NCI-H82 (cell line): ENCODE measurements around the gene SYT8.

Source experiments
- DNase-seq: peaks from one replicate; lab custom pipeline; 2025; lab: John Stamatoyannopoulos, UW

Gene SYT8

DNA sequence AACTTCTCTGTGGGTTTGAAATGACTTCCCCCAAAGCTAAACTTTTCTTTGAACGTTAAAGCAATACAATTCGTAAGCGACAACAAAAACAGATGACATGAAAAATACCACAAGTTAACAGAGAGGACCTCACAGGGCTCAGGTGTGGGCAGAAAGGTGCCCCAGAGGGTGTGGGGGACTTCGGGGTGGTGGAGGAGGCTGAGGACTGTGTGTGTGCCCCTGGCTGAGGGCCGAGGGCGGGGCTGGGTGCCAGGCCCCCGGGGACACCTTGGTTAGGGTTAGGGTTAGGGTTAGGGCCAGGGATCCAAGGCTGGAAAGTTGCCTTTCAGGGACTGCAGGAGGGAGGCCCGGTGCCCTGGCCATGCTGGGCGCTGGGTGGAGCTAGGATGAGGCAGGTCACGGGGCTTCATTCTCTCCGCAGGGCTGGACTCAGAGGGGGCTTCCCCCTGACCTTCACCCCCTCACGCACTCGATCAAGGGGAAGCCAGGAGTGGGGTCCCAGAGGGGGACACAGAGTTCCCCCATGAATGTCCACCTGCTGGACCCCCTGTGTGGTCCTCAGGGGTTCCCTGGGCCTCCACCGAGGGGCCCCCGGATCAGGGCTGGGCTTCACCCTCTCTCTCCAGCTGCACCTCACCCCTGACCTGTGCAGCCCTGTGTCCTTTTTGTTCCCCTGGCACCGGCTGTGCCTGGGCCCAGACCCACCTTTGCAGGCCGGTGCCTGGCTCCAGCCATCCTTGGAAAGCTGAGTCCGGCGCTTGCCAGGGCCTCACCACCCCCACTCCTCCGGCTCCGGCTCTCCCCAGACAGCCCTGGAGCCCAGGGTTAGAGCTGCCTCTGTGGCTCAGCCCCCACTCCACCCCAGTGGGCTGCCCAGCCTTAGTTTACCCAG is 11.0 kb downstream of the SYT8 start:
- DNase-seq: no peak

DNA sequence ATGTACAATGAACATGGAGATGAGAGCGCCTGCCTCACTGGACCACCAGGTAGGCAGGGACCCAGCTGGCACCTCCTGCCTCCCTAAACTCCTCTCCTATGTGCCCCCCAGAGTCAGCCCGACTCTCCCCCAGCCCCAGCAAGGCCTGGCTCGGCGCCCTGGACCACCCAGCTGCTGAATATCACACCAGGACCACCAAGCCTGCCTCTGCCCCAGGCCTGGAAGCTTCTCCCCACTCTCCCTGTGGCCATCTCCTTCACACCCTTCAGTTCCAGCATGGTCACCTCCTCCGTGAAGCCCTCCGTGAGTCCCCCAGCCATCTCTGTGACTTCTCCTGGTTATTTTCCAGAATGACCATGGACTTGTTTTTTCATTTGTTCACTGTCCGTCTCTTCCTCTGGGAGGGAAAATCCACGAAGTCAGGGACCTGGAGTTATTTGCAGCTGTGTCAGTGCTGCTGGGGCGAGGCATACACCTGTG is 11.7 kb downstream of the SYT8 start:
- no peak for DNase-seq

DNA sequence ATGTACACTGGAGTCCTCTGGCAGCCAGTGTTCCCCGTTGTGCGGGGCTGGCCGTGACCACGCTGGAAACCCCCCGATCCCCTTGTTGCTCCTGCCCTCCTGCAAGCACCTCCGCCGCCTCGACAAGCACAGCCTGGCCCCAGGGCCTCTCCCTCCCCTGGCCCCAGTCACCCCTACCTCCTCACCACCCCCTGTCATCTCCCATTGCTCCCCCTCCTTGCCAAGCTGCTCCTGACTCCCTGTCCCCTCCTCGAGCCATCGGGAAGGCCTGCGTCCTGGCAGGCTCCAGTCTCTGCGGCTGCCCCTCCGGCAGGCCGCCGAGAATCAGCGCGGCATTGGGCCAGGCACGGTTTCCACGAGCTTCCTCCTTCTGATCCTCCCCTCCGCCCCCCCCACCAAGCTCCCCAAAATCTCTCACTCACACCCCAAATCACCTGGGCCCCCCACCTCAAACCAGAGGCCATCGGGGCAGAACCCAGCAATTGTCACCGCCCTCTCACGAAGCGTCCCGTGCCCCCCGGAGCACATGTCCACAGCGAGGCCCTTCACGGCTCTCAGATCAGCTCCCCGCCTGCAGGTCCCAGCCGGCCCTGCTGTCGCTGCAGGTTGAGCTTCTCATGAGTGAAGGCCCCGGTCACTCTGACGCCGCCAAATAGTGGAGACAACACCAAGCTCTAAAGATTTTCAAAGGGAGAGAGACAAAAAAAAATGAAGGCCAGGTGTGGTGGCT is 12.4 kb downstream of the SYT8 start:
- DNase-seq: no peak

DNA sequence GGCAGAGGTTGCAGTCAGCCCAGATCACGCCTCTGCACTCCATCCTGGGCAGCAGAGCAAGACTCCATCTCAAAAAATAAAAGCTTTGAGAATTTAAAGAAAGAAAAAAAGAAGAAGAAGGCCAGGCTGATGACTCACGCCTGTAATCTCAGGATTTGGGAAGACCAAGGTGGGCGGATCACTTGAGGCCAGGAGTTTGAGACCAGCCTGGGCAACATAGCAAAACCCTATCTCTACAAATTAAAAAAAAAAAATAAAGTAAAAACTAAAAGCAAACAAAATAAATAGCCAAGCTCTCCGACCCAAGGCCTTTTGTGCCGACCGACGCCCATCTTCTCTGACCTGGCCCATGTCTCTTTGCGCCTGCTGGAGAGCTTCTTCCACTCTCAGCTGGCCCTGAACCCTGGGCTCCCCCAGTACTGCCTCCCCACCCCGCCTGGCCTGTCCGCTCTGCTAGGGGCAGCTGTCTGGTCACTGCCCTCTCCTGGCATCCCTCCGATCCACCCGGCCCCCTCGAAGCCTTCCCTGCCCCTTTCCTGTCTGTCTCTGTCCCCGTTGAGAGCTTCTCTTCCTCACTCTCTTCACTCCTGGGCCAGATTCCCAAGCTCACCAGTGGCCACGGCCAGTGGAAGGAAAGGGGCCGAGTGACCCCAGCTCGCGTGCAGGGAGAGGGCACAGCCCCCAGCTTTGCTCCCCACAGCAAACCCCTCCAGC is 13.3 kb downstream of the SYT8 start:
- DNase-seq: no peak

DNA sequence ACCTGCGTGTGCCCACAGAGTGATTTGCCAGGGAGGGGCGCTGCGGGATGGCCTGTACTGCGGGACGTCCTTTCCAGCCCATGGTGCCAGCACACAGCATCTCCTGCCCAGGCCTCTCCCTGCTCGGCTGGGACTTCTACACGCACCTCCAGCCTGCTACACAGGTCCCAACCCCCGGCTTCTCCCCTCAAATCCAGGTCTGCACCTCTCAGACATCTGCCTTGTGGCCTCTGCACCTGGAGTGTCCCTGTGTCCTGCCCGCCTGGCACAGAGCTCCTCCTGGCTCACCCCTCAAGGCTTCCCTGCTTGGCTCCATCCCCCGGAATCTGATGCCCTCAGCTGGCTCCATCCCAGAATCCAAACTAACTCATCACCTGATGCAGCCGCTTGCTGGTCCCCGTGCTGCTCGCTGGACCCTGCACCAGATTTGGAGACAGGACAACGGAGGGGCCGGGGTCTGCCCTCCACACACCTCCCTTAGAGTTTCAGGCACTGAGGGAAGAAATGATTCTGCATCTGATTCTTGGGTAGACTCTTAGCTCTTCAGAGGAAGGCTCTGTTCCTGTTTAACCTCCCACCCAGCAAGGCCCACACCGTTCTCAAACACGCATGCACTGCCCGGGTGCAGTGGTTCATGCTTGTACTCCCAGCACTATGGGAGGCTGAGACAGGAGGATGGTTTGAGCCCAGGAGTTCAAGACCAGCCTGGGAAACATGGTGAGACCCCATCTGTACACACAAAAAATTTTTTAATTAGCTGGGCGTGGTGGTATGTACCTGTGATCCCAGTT is 14.0 kb downstream of the SYT8 start:
- DNase-seq: no peak

GRCh38 chr11:1851468-1852180 is 16.8 kb downstream of the SYT8 start:
- no peak for DNase-seq

DNA sequence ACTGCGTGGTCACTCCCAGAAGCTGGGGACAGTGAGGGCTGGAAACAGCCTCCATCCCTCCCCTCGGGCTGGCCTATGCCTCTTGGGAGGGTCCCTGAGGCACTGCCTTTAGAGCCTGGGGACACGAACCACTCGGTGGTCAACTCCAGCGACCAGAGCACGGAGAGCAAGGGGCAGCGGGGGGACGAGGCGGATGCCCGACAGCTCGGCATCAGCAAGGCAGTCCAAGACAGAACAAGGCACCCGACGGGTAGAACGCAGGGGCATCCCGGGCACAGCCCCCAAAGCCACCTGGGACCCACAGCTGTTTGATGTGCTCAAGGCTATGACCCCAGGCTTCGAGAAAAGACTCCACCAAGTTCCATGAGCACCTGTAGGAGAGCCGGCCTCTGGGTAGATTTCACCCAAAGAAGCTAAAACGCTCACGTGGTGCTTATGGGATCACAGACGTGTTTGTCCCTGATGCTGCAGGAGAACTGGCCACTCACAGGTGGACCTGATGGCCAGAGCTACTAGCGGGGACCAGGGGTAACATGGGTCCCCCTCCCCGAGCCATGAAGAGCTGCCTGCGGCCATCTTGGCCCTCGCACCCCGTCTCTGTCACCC is 17.6 kb downstream of the SYT8 start:
- no peak for DNase-seq

DNA sequence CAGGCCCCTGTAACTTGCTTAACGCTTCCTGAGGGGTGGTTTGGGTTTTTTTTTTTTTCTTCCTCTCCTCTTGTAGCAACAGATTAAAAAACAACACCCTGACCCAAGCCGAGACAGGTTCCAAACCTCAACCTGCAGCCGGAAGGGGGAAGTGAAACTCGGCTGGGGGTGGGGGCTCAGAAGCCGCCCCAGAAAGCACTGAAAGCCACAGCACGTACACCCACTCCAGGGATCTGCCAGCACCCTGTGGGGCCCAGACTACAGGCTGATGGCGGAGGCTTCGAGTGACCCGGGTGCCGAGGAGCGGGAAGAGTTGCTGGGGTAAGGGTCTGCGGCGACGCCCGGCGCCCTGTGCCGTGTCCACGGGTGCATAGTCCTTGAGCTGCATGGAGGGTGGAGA is 18.1 kb downstream of the SYT8 start, which contains the start of gene LSP1:
TSS of gene LSP1 (plus strand) at position 208 of the 400 bp plus-strand sequence. CDS start at position 269, 61 bp downstream.
- no peak for DNase-seq

GRCh38 chr11:1853376-1854131 is 18.8 kb downstream of the SYT8 start:
- no peak for DNase-seq

- DNase-seq: no peak
These were observed 19.6 kb downstream of the SYT8 start for GRCh38 chr11:1854132-1854948.

DNA sequence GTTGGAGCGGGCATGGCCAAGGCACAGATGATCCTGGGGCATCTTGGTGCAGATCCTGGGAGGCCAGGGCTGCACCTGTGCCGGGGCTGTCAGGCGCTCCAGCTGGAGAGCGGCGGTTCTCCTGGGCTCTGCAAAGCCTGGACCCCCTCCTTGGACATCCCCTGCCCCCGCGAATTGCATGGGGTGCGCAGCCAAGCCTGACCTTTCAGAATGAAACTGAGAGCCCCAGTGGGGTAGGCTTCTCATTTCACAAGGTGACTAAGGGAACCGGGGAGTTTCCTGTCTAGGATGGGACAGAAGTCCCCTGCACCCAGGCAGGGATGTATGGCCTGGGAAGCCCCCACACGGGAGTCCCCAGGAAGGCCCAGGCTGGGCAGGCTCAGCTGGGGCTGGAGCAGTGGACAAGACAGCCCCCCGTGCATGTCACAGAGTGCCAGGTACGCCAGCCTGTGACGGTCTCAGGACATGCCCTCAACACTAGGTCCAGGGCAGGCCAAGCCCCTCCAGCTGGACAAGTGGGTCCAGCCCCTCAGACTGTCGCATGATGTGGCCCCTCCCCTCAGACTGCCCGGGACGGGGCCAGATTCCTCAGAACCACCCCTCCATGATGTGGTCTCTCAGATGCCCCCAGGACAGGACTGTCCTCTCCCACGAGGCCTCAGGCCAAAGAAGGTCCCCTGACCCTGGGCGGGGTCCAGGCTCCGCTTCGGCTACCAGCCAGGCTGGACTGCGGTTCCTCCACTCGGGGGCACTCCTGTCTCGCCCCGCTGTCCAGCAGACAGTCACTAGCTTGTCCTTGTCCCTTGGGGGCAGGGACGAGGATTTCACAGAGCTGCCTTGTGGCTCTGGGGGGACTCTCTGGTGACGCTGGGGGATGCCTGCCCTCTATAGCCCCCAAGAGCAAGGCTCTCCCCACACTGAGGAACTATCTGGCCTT is 20.4 kb downstream of the SYT8 start:
- no peak for DNase-seq

GRCh38 chr11:1855886-1856265 is 21.1 kb downstream of the SYT8 start:
- DNase-seq: no peak

DNA sequence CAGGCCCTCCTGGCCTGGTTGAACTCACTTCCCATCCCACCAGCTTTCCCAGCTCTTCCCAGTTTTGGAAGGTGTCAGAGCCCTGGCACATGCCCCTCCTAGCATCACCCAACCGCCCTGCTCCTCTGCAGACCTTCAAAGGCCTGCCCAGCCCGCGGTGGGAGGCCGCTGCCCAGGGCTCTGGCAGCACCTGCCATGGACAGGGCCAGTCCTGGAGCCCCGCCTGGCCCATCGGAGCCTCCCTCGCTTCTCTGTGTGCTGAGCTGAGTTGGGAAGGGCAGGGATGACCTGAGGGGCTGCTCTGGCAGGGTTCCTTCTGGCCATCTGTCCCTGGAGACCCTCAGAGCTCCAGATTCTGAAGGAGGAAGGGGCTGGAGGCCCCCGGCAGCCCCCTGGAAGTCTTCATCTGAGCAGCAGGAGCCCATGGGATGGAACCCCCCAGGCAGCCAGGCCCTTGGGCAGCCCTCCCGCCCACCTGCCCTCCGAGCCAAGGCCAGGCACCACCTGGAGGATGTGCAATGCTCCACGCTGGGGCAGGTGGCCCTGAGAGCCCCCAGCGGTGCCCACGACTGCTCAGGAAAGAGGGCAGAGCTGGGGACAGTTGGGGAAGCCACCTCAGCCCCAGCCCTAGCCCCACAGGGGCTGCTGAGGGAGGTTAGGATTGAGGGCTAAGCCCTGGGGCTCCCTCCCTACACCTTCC is 21.7 kb downstream of the SYT8 start:
- no peak for DNase-seq

DNA sequence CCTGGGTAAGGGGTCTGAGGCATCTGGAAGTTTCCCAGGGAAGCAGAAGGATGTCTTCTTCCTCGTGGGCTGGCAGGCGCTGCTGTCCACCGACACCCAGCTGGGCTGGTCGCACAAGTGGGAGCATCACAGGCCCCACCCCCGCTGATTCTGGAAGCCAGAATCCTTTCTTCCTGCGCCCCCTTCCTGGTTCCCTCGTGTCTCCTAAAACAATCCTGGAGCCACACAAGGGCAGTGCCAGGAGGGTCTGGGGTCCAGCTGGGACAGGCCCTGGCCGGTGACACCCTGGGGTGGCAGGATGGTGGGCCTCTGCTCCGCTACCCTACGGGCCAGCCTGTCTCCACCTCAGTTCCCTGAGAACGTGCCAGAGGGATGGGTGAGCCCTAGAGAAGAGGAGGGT is 22.3 kb downstream of the SYT8 start:
- DNase-seq: no peak

- no peak for DNase-seq
These were observed 23.4 kb downstream of the SYT8 start for GRCh38 chr11:1858154-1858553.

GRCh38 chr11:1858576-1858975 is 23.8 kb downstream of the SYT8 start:
- DNase-seq: no peak

DNA sequence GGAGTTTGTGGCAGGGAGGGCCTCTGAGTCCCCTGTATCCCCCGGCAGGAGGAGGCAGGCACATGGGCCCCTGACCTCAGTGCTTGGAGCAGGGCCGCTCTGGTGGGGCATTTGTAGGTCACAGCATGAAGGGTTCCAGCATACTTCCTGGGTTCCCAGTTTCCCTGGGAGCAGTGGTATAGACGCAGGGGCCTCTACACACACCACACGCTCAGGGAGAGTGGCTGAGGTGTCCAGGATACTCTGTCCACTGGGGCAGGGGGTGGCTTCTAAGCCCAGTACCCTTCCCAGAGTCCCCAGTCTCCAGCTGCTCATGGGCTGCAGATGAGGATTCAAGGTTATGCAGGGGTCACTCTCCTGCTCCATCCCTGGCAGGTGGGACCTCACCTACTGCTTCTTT is 24.2 kb downstream of the SYT8 start:
- DNase-seq: no peak
